Sciatic nerve (tissue), 2 donors: ENCODE results near the gene SLC26A1. TPM values are rescaled to one million over a fixed set of nuclear protein-coding genes. Genes with fewer than 3 reads are reported as not detected.

Source experiments
- ATAC-seq: fragments of 200-7000 bp; cut with Tn5 transposase; one replicate; pipeline ENCODE4 v1.9.1; 2020; ENCODE audit warnings: mild to moderate bottlenecking, moderate library complexity
- DNase-seq: peaks from one replicate; pipeline ENCODE4 v3.0.0-alpha.2; 2020; ENCODE audit warnings: low spot score
- intact Hi-C: fragments of 100-400 bp; cut with DNase I; formaldehyde crosslinking; loops from one replicate; pipeline ENCODE4 v1.14.2; 2022
- total RNA-seq: library from RNA; stranded (reverse); fragmentation: NEBNext Ultra II Directional; extraction: Animal tissue kit (Norgen Biotek cat#: 25700); gene quantifications from one replicate; pipeline ENCODE4 v1.2.1, GENCODE V29; 2021
- donor health status: DM: no; HTN: no; CAD: no.
- donor health status: DM: no; HTN: no; CAD: no.

SLC26A1 gene, protein sequence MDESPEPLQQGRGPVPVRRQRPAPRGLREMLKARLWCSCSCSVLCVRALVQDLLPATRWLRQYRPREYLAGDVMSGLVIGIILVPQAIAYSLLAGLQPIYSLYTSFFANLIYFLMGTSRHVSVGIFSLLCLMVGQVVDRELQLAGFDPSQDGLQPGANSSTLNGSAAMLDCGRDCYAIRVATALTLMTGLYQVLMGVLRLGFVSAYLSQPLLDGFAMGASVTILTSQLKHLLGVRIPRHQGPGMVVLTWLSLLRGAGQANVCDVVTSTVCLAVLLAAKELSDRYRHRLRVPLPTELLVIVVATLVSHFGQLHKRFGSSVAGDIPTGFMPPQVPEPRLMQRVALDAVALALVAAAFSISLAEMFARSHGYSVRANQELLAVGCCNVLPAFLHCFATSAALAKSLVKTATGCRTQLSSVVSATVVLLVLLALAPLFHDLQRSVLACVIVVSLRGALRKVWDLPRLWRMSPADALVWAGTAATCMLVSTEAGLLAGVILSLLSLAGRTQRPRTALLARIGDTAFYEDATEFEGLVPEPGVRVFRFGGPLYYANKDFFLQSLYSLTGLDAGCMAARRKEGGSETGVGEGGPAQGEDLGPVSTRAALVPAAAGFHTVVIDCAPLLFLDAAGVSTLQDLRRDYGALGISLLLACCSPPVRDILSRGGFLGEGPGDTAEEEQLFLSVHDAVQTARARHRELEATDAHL
- total RNA-seq: 0.45 TPM

DNA sequence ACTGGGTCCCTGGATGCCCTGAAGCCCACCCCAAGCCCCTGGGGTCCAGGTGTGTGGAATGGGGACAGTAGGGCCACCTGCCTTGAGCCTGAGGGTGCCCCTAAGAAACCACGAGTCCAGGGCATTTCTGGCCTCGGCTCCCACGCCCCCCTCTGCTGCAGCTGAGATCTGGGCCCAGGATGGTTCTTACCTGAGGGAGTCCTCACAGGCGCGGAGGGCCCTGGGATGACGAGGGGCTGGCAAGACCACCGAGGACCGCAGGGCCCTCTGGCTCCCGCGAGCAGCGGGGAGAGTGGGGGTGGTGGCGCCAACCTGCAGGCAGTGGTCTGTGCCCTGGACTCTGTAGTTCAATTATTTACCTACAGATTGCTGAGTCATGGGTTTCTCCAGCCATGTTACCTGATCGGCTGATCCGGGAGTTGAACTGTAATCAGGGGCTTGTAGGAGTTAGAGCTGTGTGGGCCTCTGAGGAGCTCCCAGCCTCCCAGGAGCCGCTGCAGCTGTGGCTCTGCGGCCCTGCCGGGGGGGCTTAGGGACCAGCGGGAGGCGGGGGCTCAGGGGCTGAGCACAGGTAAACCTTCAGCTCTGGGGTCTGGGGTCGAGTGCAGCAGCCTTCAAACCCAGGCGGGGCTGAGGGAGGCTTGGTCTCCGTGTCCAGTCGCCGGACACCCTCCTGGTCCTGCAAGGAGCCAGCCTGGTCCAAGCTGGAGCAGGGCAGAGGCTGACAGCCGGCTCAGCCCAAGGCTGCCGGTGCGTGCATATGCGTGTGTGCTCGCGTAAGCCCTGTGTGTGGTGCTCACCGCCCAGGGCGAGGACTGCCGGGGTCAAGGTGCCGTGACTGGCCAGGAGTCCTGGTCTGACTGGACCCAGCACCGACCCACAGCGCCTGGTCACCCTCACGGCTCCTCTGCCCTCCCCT, at the start of gene SLC26A1:
TSS of gene SLC26A1 (minus strand) at position 294 of the 919 bp plus-strand sequence. CDS start 1,701 bp downstream, outside the sequence.
- ATAC-seq (no peak), DNase-seq (no peak)
- intact Hi-C loops: no loop called here

DNA sequence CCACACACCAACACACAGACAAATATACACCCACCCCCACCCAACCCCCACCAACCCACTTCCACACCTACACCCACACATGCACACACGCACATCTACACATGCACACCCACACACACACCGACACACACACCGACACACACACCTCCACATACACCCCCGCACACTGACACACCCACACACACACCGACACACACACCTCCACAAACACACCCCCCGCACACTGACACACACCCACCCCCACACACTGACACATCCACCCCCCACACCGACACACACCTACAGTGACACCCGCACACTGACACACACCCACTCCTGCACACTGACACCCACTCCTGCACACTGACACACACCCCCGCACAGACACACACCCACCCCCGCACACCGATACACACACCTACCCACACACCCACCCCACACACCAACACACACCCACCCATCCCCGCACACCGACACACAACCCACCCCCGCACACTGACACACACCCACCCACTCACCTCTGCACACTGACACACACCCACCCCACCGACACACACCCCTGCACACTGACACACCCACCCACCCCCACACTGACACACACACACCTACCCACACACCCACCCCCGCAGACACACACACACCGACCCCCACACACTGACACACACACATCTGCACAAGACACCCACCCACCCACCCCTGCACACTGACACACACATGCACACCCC, 49.3 kb upstream of the SLC26A1 start:
- DNase-seq (no peak), ATAC-seq (no peak)
- intact Hi-C loops: no loop called here

DNA sequence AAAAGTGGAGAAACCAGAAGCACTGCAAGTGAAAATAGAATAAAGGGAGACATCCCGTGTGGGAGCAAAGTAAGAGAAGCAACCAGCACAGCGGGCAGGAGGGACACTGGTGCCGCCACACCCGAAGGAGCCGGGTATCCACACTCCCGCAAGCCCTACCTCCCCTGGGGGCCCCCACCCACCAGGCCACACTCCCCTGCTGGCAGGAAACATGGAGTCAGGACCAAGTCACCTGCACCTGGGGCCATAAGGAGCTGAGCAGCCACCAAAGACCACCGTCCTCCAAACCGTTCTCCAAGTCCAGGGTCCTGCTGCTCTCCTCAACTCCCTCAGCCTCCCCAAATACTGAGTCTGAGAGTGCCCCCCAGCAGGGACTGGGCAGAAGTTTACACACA, 48.7 kb upstream of the SLC26A1 start:
- intact Hi-C loops: no loop called here

DNA sequence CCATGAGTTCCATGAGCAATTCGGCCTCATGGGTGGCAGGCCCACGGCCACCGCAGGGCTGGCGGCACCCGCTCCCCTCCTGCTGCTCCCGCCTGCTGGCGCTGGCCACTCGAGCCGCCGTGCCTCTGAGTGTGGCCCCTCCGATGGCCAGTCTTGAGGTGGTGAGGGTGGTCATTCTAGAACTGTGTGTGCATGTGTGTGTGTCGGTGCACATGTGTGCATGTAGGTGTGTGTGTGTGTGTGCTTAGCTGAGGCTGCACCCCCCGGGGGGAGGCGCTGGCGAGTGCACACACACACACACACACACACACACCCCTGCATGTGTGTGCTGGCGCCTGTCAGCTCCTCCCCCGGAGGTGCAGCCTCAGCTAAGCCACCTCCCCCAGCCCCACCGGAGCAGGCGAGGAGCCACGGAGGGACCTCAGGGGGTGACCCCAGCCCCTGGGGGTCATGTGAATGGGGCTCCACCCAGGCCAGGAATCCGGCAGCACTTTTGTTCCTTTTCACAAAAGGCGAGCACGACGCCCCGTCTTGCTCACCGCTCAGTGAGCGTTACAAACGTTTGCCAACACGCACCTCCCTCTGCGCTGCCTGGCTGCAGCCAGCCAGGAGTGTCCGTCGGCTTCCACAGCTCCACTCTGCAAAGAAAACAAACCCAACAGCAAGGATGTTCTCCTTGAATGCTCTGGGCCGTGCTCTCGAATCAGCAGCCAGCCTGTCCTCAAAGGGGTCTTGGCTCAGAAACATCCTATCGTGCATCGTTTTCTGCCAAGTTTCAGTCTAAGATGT, 48.1 kb upstream of the SLC26A1 start:
- ATAC-seq (no peak), DNase-seq (no peak)
- intact Hi-C loops: no loop called here

More for the DNA sequence above, 48.7 kb upstream of the SLC26A1 start:
- DNase-seq: no peak
- no peak for ATAC-seq

DNA sequence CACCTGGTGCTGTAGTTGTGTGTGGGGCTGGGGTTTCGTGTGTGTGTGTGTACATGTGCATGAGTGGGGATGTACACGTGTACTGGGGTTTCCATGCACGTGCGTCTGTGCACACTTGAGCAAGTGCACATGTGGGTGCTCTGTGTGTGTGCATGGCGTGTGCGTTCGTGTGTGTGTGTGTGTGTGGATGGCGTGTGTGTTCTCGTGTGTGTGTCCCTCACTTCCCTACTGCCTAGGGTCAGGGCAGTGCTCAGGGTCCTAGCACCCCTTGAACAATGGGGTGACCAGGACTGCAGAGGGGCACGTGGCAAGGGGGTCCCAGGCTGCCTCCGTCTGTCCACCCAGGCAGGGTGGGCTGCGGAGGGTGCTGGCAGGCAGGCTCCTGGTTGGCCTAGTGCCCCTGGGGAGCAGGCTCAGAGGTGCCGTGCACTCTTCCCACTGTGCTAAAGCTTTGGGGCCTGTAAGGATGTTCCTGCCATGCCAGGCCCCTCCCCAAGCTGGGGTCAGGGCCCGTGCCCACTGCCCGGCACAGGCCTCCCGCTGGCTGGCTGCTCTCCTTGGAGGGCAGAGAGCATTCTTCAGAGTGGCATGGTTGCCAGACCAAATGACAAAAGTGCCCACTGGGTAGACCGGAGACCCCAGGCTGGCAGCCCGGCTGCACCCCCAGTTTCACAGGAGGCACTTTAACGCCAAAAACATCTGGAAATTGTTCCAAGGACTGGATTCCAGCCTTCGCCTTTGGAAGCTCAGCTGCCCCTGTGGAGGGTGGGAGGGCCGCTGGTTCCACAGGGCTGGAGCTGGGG, 47.3 kb upstream of the SLC26A1 start:
- intact Hi-C loops: no loop called here
- ATAC-seq (no peak), DNase-seq (no peak)

DNA sequence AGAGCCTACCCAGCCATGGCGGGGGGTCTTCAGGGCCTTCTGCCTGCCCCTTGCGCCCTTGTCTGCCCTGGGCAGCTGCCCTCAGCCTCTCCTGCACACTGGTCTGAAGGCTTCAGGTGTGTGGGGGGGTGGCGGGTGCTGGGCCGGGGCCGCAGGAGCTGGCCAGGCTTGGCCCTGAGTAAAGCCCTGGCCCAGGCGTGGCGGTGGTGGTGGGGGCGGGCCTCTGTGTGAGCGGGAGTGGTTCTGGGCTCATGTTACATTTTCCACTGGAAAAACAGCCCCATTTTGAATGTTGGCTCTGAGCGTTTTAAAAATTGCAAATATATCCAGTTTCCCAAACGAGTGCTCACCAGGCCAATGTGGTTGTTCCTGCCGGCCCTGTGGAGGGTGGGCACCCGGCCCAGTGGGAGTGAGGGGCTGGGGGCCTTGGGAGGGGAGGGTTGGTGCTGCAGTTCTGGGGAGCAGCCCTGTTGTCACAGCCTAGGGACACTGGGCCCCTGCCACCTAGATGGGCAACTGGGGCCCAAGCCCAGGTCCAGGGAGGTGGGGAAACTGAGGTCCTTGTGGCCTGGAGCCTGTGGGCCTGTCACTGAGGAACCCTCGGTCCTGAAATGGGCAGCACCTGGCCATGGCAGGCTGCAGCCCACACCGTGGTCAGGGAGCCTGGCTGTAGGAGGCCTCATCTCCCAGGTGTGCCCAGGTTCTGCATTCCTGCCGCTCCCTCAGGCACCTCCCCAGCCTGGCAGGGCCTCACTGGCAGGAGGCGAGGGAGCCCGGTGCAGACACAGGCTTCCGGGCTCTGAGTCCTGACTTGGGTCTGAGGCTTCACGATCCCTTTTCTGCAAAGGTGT, 46.5 kb upstream of the SLC26A1 start:
- intact Hi-C loops: no loop called here
- peak; percentile 59 for ATAC-seq
- DNase-seq: no peak

DNA sequence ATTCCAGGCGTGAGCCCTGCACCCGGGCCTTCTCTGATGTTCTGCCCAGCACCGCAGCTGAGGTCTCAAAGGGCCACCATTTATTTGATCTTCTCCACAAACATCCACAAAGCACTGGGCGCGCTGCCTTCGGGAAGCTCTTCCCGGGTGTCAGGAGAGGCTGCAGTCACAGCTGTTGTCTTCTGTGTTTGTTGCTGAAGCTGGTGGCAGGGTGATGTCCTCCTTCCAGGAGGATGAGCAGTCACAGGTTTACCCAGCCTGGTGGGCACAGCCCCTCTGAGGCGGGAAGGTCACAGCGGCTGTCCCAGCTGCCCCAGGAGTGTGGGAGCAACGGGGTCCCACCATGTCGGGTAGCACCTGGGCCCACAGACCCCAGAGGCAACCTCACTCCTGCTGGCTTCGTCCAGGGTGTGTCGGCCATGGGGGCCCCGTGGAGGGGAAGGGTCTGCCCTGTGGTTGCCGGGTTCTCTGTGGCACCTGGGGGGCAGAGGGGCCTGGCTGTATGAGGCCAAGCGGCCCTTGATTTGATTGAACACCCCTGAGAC, 45.8 kb upstream of the SLC26A1 start:
- peak; percentile 9 for ATAC-seq
- no peak for DNase-seq
- intact Hi-C loops: no loop called here

DNA sequence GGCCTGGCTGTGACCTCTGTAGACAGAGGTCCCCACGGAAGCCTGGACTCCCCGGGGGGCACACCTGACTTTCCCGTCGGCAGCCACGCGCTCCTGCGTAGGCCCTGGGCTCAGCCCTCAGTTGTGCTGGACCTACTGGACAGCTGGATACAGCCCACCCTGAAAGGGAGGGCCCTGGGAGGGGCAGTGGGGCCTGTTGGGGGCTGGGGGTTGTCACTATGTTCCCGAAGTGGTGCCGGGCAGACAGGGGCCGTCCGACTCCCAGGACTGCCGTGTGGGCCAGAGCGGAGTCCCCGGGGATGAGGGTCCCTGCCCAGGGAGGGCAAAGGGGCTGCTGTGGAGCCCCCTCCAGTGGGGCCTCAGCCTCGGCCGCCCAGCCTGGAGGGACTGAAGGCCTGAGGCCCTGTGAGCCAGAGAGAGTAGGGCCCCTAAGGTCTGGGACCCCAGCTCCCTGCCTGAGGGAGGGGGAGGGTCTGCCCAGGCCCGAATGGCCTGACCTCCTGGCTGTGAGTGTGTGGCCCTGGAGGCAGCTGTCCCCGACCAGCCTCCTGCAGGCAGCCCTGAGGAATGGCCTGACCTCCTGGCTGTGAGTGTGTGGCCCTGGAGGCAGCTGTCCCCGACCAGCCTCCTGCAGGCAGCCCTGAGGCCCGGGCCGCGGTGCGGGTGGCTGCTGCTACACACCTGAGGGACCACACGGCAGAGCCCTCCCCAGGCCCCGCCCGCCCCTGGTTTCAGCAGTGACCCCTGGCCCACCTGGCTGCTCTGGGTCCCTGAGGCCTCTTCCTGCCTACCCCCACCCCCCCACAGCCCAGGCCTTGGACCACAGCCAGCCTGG, 44.0 kb upstream of the SLC26A1 start:
- intact Hi-C loops: no loop called here
- ATAC-seq (no peak), DNase-seq (no peak)

DNA sequence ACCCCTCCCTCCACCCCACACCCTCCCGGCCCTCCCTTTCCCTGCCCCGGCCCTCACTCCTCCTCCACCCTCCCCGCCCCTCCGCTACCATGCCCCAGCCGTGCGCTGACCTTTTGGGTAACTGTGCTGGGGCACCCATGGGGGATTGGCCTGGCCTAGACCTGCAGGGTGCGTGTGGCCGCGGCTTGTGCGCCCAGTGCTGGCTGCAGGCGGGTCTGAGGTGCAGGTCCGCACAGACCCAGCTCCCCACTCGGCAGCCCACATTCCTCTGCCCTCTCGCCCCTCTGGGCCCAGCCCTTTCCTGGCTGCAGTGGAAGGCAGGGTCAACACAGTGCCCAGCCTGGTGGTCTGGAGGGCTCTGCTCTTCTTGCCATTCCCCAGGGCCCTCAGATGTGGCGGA, 42.9 kb upstream of the SLC26A1 start:
- DNase-seq (no peak), ATAC-seq (no peak)
- intact Hi-C loops: no loop called here

DNA sequence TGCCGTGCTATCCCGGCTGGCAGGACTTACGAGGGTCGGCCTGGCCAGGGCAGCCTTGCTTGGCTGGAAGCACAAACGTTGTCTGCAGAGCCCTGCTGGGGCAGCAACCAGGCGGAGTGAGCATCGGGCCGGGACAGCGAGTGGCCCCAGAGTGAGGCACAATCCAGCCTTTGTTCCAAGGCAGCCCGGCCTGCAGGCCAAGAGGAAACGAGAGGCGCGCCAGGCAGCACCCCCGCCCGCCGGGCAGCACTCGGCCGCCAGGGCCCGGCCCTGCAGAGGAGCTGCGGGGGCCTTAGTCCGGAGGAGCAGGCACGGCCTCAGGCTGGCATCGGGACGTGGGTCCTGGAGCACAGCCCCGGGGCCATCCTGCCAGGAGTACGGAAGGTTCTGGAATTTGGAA, 42.3 kb upstream of the SLC26A1 start:
- peak; percentile 48 for ATAC-seq
- peak; percentile 81 for DNase-seq
- intact Hi-C loops: no loop called here

DNA sequence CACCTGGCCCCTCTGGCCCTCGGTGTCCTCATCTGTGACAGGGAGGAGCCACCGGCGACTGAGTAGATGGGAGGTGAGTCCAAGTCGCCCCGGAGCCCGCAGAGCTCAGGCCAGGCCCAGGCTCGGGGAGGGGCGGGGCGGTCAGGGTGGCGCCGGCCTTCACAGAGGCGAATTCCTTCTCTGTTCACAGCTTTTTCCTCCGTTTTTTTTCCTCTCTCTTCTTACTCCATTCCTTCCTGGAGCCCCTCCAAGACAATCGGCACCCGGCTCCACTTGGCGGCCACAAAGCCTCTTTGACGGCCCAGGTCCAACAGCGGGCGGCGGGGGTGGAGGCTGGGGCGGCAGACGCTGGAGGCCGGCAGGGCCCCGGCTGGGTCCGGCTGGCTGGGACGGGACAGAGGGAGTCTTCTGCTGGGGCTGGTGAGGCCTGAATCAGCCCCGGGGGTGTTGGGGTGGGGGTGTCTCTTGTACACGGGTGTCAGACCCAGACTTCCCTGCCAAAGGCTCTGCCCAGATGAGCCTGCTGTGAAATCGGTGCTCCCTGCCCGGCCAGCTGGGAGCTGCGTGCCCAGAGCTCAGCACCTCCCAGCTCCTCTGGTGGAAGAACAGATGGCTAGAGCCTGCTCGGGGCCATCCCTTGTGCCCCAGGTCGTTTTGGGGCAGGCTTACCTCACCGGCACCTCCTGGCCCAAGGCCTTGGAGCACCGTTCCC, 40.8 kb upstream of the SLC26A1 start:
- peak; percentile 54 for ATAC-seq
- intact Hi-C loops: no loop called here
- DNase-seq: peak; percentile 82

DNA sequence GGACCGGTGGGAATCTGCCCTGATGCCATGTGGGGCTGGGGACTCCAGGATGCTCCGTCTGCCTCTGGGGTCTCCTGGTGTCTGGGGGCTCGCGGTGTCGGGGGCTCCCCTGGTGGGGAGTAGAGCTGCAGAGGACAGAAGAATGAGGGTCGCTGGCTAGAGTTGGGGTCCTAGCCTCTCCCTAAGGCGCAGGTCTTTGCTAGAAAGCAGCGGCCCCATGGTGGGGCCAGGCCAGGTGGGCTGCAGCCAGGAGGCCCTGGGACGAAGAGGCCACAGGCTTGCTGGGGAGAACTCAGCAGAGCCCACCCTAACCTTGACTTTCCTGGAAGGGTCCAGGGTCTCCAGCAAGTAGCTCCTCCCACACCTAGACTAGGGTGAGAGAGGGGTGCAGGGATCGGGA, 39.7 kb upstream of the SLC26A1 start:
- ATAC-seq (no peak), DNase-seq (no peak)
- intact Hi-C loops: no loop called here

DNA sequence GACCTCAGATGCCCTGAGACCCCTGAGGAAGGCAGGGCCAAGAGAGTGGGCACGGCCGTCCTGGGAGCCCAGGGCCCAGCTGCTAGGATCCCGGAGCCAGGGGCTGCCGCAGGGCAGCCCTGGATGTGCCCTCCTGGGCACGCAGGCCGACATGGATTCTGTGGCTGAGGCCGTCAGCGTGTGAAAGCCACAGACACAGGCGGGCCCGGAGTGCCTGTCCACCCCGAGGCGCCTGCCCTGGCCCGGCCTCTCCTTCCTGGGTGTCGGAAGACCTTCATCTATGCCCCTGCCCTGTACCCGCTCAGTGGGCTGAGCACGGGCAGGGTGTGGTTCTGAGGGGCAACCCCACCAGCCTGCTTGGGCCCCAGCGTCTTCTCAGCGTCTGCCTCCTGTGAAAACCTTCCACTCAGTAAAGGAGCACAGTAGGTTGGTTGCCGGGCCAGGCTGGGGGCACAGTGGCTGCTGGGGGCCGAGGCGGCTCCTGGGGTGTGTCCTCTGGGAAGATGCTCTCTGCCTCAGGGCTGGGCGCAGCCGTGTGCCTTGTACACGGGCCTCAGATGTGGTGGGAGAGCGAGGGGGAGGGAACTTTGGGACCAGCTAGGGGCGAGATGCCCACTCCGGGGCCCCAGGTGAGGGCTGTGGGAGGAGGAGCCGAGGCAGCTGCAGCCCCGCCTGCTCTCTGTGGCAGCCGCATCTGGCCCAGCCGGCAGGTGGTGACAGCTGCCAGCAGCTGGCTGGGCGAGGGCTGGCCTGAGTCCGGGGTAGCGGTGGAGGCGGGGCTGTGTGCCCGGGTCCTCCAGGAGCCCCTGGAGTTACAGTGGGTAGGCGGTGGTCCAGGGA, 39.0 kb upstream of the SLC26A1 start:
- ATAC-seq (no peak), DNase-seq (no peak)
- intact Hi-C loops: no loop called here

DNA sequence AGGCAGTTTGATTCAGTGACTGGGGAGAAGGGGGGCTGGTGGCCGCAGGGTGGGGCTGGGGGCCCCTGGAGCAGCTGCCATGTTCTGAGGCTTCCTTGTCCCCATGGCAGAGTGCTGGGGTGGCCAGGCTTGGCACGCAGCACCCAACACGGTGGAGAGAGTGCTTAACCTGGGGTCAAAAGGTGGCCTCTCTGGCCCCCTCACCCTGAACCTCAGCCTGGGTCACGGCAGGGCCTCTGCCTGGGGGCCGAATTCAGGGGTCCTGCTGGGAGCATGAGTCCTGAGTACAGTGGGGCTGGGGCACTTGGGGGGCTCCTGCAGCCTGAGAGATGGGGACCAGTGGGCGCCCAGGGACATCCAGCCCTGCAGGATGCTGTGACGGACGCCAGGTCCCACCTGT, 38.1 kb upstream of the SLC26A1 start:
- DNase-seq: no peak
- no peak for ATAC-seq
- intact Hi-C loops: no loop called here
